Caco-2 (cell line): Measurements from ENCODE around the gene PLXNA3. TPM values are rescaled to one million over a fixed set of nuclear protein-coding genes. Genes with fewer than 3 reads are reported as not detected.
A peak's percentile ranks its signal among the peaks of the same experiment; 100 is the strongest.
"Not testable (repeated sequence)": the region's sequence is repeated elsewhere in the genome, so short reads cannot be mapped to it uniquely, and the experiment has no call there.

Source experiments
- BruUV-seq: library from RNA; stranded (reverse); fragments of 400-500 nt; replicated peaks from 2 replicates; lab custom pipeline; 2021; lab: Mats Ljungman, UMichigan
- CTCF ChIA-PET: fragments of 300-600 bp; sonication (Branson Sonifier 250); formaldehyde crosslinking; loops from one replicate; lab custom pipeline; 2022; ENCODE audit warnings: antibody characterized with exemption; lab: Charles Lee
- POLR2A ChIA-PET: fragments of 300-600 bp; sonication (Branson Sonifier 250); formaldehyde crosslinking; loops from one replicate; lab custom pipeline; 2022; ENCODE audit warnings: antibody characterized with exemption; lab: Charles Lee
- DNase-seq, 2 experiments: peaks; one replicate each; pipeline versions ENCODE4 v3.0.0 to v3.0.0-alpha.2; 2020 to 2022
- H3K27me3 ChIP-seq: replicated peaks from 2 replicates; pipeline ENCODE4 v1.6.0; 2011; ENCODE audit warnings: low read length; ENCODE audit not compliant: control insufficient read depth, insufficient read depth
- H3K36me3 ChIP-seq: 2 replicates; pipeline ENCODE4 v1.5.1; 2011; ENCODE audit warnings: low read length; ENCODE audit not compliant: control insufficient read depth, insufficient read depth
- H3K4me1 ChIP-seq: fragments of 250-450 bp; sonication (Bioruptor Pico); 2 replicates; pipeline ENCODE4 v1.5.1; 2020; ENCODE audit warnings: mild to moderate bottlenecking
- H3K4me3 ChIP-seq: 2 replicates; pipeline ENCODE4 v1.5.1; 2011; ENCODE audit warnings: low read depth, mild to moderate bottlenecking, control low read depth, low read length
- H3K9me3 ChIP-seq: fragments of 250-450 bp; sonication (Bioruptor Pico); 2 replicates; pipeline ENCODE4 v1.5.1; 2020; ENCODE audit warnings: mild to moderate bottlenecking, moderate library complexity
- H3K27ac Mint-ChIP-seq: one replicate; pipeline ENCODE4 v1.8.0; 2022; ENCODE audit warnings: mixed read lengths; ENCODE audit not compliant: unreplicated experiment
- H3K27me3 Mint-ChIP-seq: one replicate; pipeline ENCODE4 v1.8.0; 2022; ENCODE audit warnings: mixed read lengths; ENCODE audit not compliant: insufficient read depth, unreplicated experiment
- H3K36me3 Mint-ChIP-seq: one replicate; pipeline ENCODE4 v1.8.0; 2022; ENCODE audit warnings: mild to moderate bottlenecking, mixed read lengths; ENCODE audit not compliant: insufficient read depth, unreplicated experiment
- H3K4me1 Mint-ChIP-seq: one replicate; pipeline ENCODE4 v1.8.0; 2022; ENCODE audit warnings: low read depth, mixed read lengths; ENCODE audit not compliant: unreplicated experiment
- H3K4me3 Mint-ChIP-seq: one replicate; pipeline ENCODE4 v1.8.0; 2022; ENCODE audit warnings: mild to moderate bottlenecking, moderate library complexity, mixed read lengths; ENCODE audit not compliant: unreplicated experiment
- H3K9me3 Mint-ChIP-seq: one replicate; pipeline ENCODE4 v1.8.0; 2022; ENCODE audit warnings: mixed read lengths; ENCODE audit not compliant: unreplicated experiment
- intact Hi-C: fragments of 100-400 bp; cut with micrococcal nuclease; formaldehyde crosslinking; loops from one replicate; pipeline ENCODE4 v1.10.0; 2022; ENCODE audit not compliant: unreplicated experiment
- total RNA-seq: library from RNA; stranded (reverse); gene quantifications from 2 replicates; pipeline ENCODE4 v1.2.3, GENCODE V29; 2022
- TF ChIP-seq, protein P1 (sequence below), 2 experiments: fragments of 200-600 bp in 1 of 2; IDR thresholded peaks; 1 replicate in 1 of 2; 2 replicates in 1 of 2; pipeline versions ENCODE4 v1.5.1 to v1.8.0; 2011 to 2022; ENCODE audit warnings: antibody characterized with exemption in 1 of 2, control low read depth in 1 of 2, inconsistent platforms in 1 of 2, low read depth in 1 of 2, low read length in 1 of 2, mild to moderate bottlenecking in 1 of 2, moderate library complexity in 1 of 2; ENCODE audit not compliant: insufficient read depth in 1 of 2, severe bottlenecking in 1 of 2, unreplicated experiment in 1 of 2

Gene PLXNA3
- total RNA-seq, 1 experiment from 2014 or later, result 58.4 TPM

DNA sequence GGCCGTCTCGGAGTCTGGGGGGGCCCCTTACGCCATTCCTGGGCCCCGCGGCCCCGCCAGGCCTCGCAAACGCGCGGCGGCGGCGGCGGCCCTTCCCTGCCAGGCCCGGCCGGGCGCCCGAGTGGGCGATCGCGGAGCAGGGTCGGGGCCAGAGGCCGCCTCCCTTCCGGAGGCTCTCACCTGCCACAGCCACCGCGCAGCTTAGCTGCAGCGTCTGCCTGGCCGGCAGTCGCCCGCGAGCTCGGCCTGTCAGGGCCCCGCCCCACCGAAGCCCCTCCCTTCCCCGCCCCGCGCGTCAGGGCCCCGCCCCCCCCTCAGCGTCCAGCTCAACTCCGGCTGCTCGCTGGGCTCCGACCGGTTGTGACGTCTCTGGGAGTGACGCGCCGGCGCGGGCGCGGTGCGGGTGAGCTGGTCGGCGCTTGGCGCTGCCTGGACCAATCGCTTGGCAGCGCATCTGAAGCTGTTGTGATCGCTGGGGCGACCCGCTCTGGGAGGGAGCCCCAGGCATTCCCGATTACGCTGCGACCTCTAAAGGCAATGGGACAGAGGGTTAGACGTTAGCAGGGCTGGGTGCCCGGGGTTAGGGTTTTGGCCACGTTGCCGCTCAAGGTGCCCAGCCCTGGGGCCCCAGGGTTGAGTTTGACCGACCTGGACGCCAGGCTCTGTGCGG lies 32.5 kb downstream of the PLXNA3 start, which contains the start of gene SLC10A3:
Gene SLC10A3 (minus strand): TSS at position 216 of the 670 bp plus-strand sequence. CDS start 1,689 bp downstream, outside the sequence.
- Histone ChIP-seq H3K4me3 (peak within 1 kb of the TSS; percentile 57), H3K4me1 (peaks cover 4% of the 10 kb centered on the region; the same call in 1 of the 2 replicates), H3K36me3 (no peaks in the 10 kb centered on the region), H3K9me3 (no peaks in the 10 kb centered on the region), H3K27me3 (no peaks in the 10 kb centered on the region)
- peak within 1 kb of the TSS; percentile 73 for H3K4me3 Mint-ChIP-seq
- peak; percentile 94 to 95 for DNase-seq
- no TSS peak for BruUV-seq
- no peaks in the 10 kb centered on the region for H3K9me3 Mint-ChIP-seq
- ChIA-PET POLR2A (interaction anchor here (0.5 to 1.9 kb wide), 16 partner anchors 9 to 315 kb away, joined by 3 to 16 read pairs (median 4); partner anchors contain the start of genes EMD, FAM3A, FAM50A and IKBKG), CTCF (interaction anchor here (0.7 to 1.7 kb wide), 6 partner anchors 12 to 117 kb away, joined by 3 to 7 read pairs (median 4); partner anchors contain the start of genes DNASE1L1, FAM3A and LAGE3)
- peaks cover 5% of the 10 kb centered on the region for H3K36me3 Mint-ChIP-seq
- H3K4me1 Mint-ChIP-seq, result peaks cover 6% of the 10 kb centered on the region
- H3K27me3 Mint-ChIP-seq, result no peaks in the 10 kb centered on the region
- intact Hi-C loops, result loop anchor here (1.0 to 2.0 kb wide), 2 partner anchors 26 to 44 kb away; partner anchors contain the start of gene FAM3A
- H3K27ac Mint-ChIP-seq, result peak within 1 kb of the TSS; percentile 92
- TF ChIP-seq, protein P1, sequence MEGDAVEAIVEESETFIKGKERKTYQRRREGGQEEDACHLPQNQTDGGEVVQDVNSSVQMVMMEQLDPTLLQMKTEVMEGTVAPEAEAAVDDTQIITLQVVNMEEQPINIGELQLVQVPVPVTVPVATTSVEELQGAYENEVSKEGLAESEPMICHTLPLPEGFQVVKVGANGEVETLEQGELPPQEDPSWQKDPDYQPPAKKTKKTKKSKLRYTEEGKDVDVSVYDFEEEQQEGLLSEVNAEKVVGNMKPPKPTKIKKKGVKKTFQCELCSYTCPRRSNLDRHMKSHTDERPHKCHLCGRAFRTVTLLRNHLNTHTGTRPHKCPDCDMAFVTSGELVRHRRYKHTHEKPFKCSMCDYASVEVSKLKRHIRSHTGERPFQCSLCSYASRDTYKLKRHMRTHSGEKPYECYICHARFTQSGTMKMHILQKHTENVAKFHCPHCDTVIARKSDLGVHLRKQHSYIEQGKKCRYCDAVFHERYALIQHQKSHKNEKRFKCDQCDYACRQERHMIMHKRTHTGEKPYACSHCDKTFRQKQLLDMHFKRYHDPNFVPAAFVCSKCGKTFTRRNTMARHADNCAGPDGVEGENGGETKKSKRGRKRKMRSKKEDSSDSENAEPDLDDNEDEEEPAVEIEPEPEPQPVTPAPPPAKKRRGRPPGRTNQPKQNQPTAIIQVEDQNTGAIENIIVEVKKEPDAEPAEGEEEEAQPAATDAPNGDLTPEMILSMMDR (IDR thresholded peaks at IDR 0.05; ENCODE audit: insufficient read depth in 1 of 2, low read depth in 1 of 2, low read length in 1 of 2, severe bottlenecking in 1 of 2, unreplicated experiment in 1 of 2), result peak in 1 of 2 experiments; percentile 15

DNA sequence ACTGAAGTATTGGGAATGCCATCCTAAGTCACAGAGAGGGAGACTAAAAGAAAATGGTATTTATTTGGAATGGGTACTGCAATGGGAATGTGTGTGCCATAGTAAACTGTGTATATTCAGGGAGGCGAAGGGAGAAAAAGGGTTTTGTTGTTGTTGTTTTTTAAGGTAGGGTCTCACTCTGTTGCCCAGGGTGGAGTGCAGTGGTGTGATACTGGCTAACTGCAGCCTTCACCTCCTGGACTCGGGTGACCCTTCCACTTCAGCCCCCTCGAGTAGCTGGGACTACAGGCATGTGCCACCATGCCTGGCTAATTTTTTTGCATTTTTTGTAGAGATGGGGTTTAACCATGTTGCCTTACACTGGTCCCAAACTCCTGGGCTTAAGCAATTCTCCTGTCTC lies 36.6 kb downstream of the PLXNA3 start:
- no peaks in the 10 kb centered on the region for H3K4me1 ChIP-seq
- intact Hi-C loops, result no loop called here
- no peaks in the 10 kb centered on the region for H3K27me3 Mint-ChIP-seq
- H3K4me3 ChIP-seq, result no peak overlapping the region
- no peaks in the 10 kb centered on the region for H3K36me3 ChIP-seq
- H3K9me3 Mint-ChIP-seq, result no peaks in the 10 kb centered on the region
- TF ChIP-seq, protein P1 (IDR thresholded peaks at IDR 0.05; ENCODE audit: insufficient read depth in 1 of 2, low read depth in 1 of 2, low read length in 1 of 2, severe bottlenecking in 1 of 2, unreplicated experiment in 1 of 2), result no peak
- no peak overlapping the region for H3K4me3 Mint-ChIP-seq
- no peaks in the 10 kb centered on the region for H3K9me3 ChIP-seq
- no peak for DNase-seq
- no peaks in the 10 kb centered on the region for H3K27me3 ChIP-seq
- H3K27ac Mint-ChIP-seq, result no peak overlapping the region
- H3K4me1 Mint-ChIP-seq, result peaks cover 6% of the 10 kb centered on the region
- ChIA-PET CTCF (no interaction called here), POLR2A (no interaction called here)
- no TSS peak for BruUV-seq
- H3K36me3 Mint-ChIP-seq, result peaks cover 2% of the 10 kb centered on the region

DNA sequence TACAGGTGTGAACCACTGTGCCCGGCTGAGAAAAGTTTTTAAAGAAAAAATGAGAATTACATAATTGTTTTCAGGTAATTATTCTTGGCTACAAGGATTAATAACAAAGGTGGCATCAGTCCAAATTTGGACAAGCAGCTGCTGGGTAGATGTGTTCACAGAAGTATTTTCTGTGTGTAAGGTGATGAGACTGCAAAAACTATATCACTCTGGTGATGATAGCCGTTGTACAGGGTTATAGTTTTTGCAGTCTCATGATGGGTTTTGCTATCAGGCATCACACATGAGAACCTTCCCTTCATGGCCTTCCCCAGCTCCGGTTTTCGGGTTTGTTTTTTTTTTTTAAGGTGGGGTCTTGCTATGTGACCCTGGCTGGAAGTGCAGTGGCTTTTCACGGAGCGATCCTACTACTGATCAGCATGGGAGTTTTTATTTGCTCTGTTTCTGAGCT lies 37.4 kb downstream of the PLXNA3 start:
- ChIA-PET CTCF (no interaction called here), POLR2A (no interaction called here)
- Mint-ChIP-seq H3K27ac (no peak overlapping the region), H3K4me1 (peaks cover 6% of the 10 kb centered on the region), H3K9me3 (no peaks in the 10 kb centered on the region), H3K27me3 (no peaks in the 10 kb centered on the region), H3K36me3 (no peaks in the 10 kb centered on the region), H3K4me3 (no peak overlapping the region)
- Histone ChIP-seq H3K9me3 (no peaks in the 10 kb centered on the region), H3K36me3 (no peaks in the 10 kb centered on the region), H3K27me3 (no peaks in the 10 kb centered on the region), H3K4me3 (no peak overlapping the region), H3K4me1 (no peaks in the 10 kb centered on the region)
- no peak for DNase-seq
- TF ChIP-seq, protein P1 (IDR thresholded peaks at IDR 0.05; ENCODE audit: insufficient read depth in 1 of 2, low read depth in 1 of 2, low read length in 1 of 2, severe bottlenecking in 1 of 2, unreplicated experiment in 1 of 2), result no peak
- intact Hi-C loops, result no loop called here
- no TSS peak for BruUV-seq

DNA sequence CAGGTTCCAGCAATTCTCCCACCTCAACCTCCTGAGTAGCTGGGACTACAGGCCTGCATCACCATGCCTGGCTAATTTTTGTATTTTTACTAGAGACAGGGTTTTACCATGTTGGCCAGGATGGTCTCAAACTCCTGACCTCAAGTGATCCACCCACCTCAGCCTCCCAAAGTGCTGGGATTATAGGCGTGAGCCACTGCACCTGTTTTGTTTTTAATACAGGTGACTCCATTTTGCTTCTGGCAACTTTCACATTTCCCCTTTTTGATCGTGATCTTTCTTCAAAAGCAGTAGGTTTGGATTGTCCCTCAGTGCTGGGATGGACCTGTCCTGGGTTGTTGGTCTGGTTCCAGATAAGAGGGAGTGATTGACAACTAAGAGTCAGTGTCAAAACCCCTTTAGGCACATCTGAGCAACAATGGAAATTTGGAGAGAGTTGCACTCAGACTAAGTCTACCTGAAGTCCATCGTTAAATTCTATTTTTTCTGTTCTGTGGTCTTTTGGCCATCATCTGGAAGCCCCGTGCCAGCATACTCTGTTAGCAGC lies 38.6 kb downstream of the PLXNA3 start:
- BruUV-seq, H3K9me3 Mint-ChIP-seq, POLR2A ChIA-PET, H3K27me3 ChIP-seq, DNase-seq, H3K27me3 Mint-ChIP-seq, H3K4me1 ChIP-seq, H3K4me3 Mint-ChIP-seq, intact Hi-C loops, H3K4me1 Mint-ChIP-seq, H3K9me3 ChIP-seq, H3K36me3 ChIP-seq, H3K27ac Mint-ChIP-seq, H3K4me3 ChIP-seq, H3K36me3 Mint-ChIP-seq: not testable (repeated sequence)
- CTCF ChIA-PET, result interaction anchor here (0.7 kb wide), 1 partner anchor 1291 kb away, joined by 3 read pairs; no protein-coding TSS in a partner anchor
